K562 (cell line): ENCODE results near the gene CNTROB. TPM values are rescaled to one million over a fixed set of nuclear protein-coding genes. Genes with fewer than 3 reads are reported as not detected.

ENCODE experiments used
- CBFA2T3 ChIP-seq: fragments of 450-650 bp; IDR thresholded peaks from 2 replicates; pipeline ENCODE4 v1.6.1; 2017
- COPS2 ChIP-seq: fragments of 450-650 bp; conservative IDR thresholded peaks from 2 replicates; pipeline ENCODE4 v1.6.1; 2016; ENCODE audit warnings: mild to moderate bottlenecking, moderate library complexity
- CREM ChIP-seq: IDR thresholded peaks from 2 replicates; pipeline ENCODE4 v1.6.1; 2014; ENCODE audit warnings: antibody characterized with exemption, low read depth
- CXXC5 ChIP-seq: fragments of 250-450 bp; sonication (Bioruptor Pico); IDR thresholded peaks from 2 replicates; pipeline ENCODE4 v1.8.0; 2022; ENCODE audit warnings: inconsistent platforms, mild to moderate bottlenecking, moderate library complexity
- FOXA1 ChIP-seq: fragments of 450-650 bp; IDR thresholded peaks from 2 replicates; pipeline ENCODE4 v1.6.1; 2016; ENCODE audit warnings: mild to moderate bottlenecking, borderline replicate concordance
- FOXK2 ChIP-seq, 2 experiments: fragments of 450-650 bp; IDR thresholded peaks in 1 of 2; conservative IDR thresholded peaks in 1 of 2; 2 replicates each; pipeline ENCODE4 v1.6.1; 2016; ENCODE audit warnings: low read depth in 2 of 2, mild to moderate bottlenecking in 1 of 2
- HNRNPLL ChIP-seq: fragments of 200-400 bp; formaldehyde crosslinking; IDR thresholded peaks from 2 replicates; pipeline ENCODE4 v1.6.1; 2017; ENCODE audit warnings: low read length, low read depth, mild to moderate bottlenecking; ENCODE audit not compliant: poor library complexity, severe bottlenecking
- HNRNPUL1 ChIP-seq: fragments of 200-400 bp; formaldehyde crosslinking; IDR thresholded peaks from 2 replicates; pipeline ENCODE4 v1.6.1; 2017; ENCODE audit warnings: low read length
- MYBL2 ChIP-seq, 2 experiments: fragments of 450-650 bp in 1 of 2; sonication (generic) in 1 of 2; formaldehyde crosslinking in 1 of 2; IDR thresholded peaks; 2 replicates each; pipeline versions ENCODE4 v1.6.1 to v1.8.1; 2017 to 2022; ENCODE audit warnings: borderline replicate concordance in 1 of 2, inconsistent platforms in 1 of 2, low read depth in 1 of 2, mild to moderate bottlenecking in 1 of 2, missing genetic modification reagents in 1 of 2, moderate library complexity in 1 of 2
- NCOA4 ChIP-seq: fragments of 450-650 bp; IDR thresholded peaks from 2 replicates; pipeline ENCODE4 v1.6.1; 2018; ENCODE audit warnings: mild to moderate bottlenecking; ENCODE audit not compliant: partially characterized antibody
- NCOR1 ChIP-seq: fragments of 450-650 bp; IDR thresholded peaks from 2 replicates; pipeline ENCODE4 v1.6.1; 2016; ENCODE audit warnings: mild to moderate bottlenecking, moderate library complexity
- NKRF ChIP-seq: fragments of 450-650 bp; IDR thresholded peaks from 2 replicates; pipeline ENCODE4 v1.6.1; 2016; ENCODE audit warnings: borderline replicate concordance
- NONO ChIP-seq, 2 experiments: fragments of 200-400 bp in 1 of 2; fragments of 450-650 bp in 1 of 2; formaldehyde crosslinking in 1 of 2; IDR thresholded peaks; 2 replicates each; pipeline ENCODE4 v1.6.1; 2017; ENCODE audit warnings: low read depth in 2 of 2, mild to moderate bottlenecking in 2 of 2, moderate library complexity in 2 of 2, low read length in 1 of 2
- PHB2 ChIP-seq: fragments of 450-650 bp; IDR thresholded peaks from 2 replicates; pipeline ENCODE4 v1.6.1; 2017; ENCODE audit warnings: low read depth
- PHTF2 ChIP-seq: fragments of 250-450 bp; sonication (Bioruptor Pico); IDR thresholded peaks from 2 replicates; pipeline ENCODE4 v1.5.0; 2021; ENCODE audit warnings: mild to moderate bottlenecking
- PML ChIP-seq: IDR thresholded peaks from 2 replicates; pipeline ENCODE4 v1.6.1; 2012; ENCODE audit warnings: low read length, inconsistent platforms
- POLR2B ChIP-seq: fragments of 450-650 bp; IDR thresholded peaks from 2 replicates; pipeline ENCODE4 v1.6.1; 2018; ENCODE audit warnings: low read depth; ENCODE audit not compliant: partially characterized antibody
- RBM25 ChIP-seq: fragments of 200-400 bp; formaldehyde crosslinking; IDR thresholded peaks from 2 replicates; pipeline ENCODE4 v1.6.1; 2018; ENCODE audit warnings: low read length, low read depth, moderate library complexity; ENCODE audit not compliant: severe bottlenecking
- SMARCE1 ChIP-seq: fragments of 450-650 bp; IDR thresholded peaks from 2 replicates; pipeline ENCODE4 v1.7.1; 2016; ENCODE audit warnings: mild to moderate bottlenecking
- TAF9B ChIP-seq: fragments of 450-650 bp; IDR thresholded peaks from 2 replicates; pipeline ENCODE4 v1.6.1; 2018; ENCODE audit warnings: mild to moderate bottlenecking; ENCODE audit not compliant: partially characterized antibody
- TCF3 ChIP-seq: sonication (generic); formaldehyde crosslinking; IDR thresholded peaks from 2 replicates; pipeline ENCODE4 v1.4.0; 2020; ENCODE audit warnings: mild to moderate bottlenecking, missing genetic modification reagents
- ZC3H8 ChIP-seq: fragments of 450-650 bp; IDR thresholded peaks from 2 replicates; pipeline ENCODE4 v1.6.1; 2017
- ZFPM2 ChIP-seq: fragments of 250-450 bp; sonication (Bioruptor Pico); IDR thresholded peaks from 2 replicates; pipeline ENCODE4 v1.5.1; 2022; ENCODE audit warnings: mild to moderate bottlenecking
- ZFX ChIP-seq: sonication (generic); formaldehyde crosslinking; IDR thresholded peaks from 2 replicates; pipeline ENCODE4 v1.8.0; 2022; ENCODE audit warnings: mild to moderate bottlenecking, missing genetic modification reagents, moderate library complexity
- ZNF165 ChIP-seq: fragments of 250-450 bp; sonication (Bioruptor Pico); IDR thresholded peaks from 2 replicates; pipeline ENCODE4 v1.4.0; 2020; ENCODE audit warnings: borderline replicate concordance
- ZNF384 ChIP-seq: IDR thresholded peaks from 2 replicates; pipeline ENCODE4 v1.6.1; 2012; ENCODE audit warnings: low read depth, low read length, improper control_type of control experiment
- ZNF551 ChIP-seq: fragments of 250-450 bp; sonication (Bioruptor Pico); IDR thresholded peaks from 2 replicates; pipeline ENCODE4 v1.5.0; 2021; ENCODE audit warnings: mild to moderate bottlenecking, moderate library complexity
- polyA plus RNA-seq, 8 experiments: library from polyadenylated mRNA; depleted of rRNA in 4 of 8; stranded (reverse) in 5 of 8; unstranded in 3 of 8; fragments of >200 nt; fragmentation: Nextera tagmentation in 2 of 8; fragmentation: Illumina TruSeq in 1 of 8; extraction: Ambion mirVana in 2 of 8; extraction: Trizol in 1 of 8; gene quantifications; 2 replicates each; pipeline versions ENCODE4 v1.2.1 to v1.2.3, GENCODE V29; 2011 to 2014; ENCODE audit warnings: inconsistent platforms in 1 of 8, missing spikeins in 1 of 8
- total RNA-seq, 7 experiments: library from RNA; depleted of rRNA in 6 of 7; stranded (reverse); fragments of >200 nt in 6 of 7; fragmentation: Illumina TruSeq in 2 of 7; extraction: Trizol in 2 of 7; gene quantifications; 2 replicates each; pipeline versions ENCODE4 v1.2.1 to v1.2.3, GENCODE V29; 2011 to 2021; ENCODE audit warnings: low replicate concordance in 1 of 7
- TF ChIP-seq, protein P1 (sequence below): fragments of 450-650 bp; IDR thresholded peaks from one replicate; pipeline ENCODE4 v1.6.1; 2018; ENCODE audit warnings: mild to moderate bottlenecking, moderate library complexity; ENCODE audit not compliant: partially characterized antibody

Gene CNTROB
- total and polyA plus RNA-seq, 9 of the 15 experiments (the other 6 are each of a cell fraction or from before 2014, with no cell fraction given): 1.9 to 33.3 (median 23.0) TPM

DNA sequence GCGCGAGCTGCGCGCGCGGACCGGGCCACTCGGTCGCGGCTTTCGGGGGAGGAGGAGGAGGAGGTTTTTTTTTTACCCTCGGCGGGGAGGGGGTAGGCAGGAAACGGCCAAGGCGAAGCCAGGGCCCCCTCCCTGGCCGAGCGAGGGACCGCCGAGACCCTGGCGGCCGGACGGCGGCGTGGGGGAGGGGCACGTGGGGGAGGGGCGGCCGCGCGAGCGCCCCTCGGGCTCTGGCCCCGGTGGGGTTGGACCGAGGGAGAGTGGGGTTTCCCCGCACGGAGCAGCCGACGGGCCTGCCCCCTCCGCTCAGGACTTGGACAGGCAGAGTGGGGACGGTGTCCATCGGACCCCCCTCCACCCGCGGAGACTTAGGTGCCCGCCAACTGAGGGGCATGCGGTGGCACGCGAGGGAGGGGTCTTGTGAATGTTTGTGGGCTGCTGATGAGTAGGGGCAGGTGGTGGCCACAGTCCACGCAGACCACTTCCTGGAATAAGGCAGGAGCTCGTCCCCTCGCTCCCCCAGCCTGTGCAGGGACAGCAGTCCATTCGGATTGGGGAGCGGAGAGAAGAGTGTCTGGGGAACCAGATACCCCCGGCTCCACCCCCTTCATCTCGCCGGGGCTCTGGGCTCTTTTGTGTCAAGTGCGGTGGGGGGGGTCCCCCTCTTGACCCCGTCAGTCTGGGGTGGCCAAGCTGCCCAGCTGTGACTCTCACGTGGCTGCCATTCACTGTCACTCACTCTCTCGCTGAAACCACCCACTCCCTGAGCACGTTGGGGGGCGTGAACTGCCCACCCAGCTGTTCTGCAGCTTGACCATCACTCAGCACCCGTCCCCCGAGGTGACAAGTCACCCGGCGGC is 46.4 kb upstream of the CNTROB start (continued):
- peak; percentile 42 for TF ChIP-seq POLR2B
- no peak; the same call in 1 of the 2 replicates for TF ChIP-seq NKRF
- TF ChIP-seq SMARCE1: no peak
- TF ChIP-seq HNRNPLL: no peak
- TF ChIP-seq PHB2: no peak
- no peak for TF ChIP-seq MYBL2 (IDR thresholded peaks at IDR 0.05; ENCODE audit: low read depth)
- no peak for TF ChIP-seq MYBL2 (CRISPR knock-in tag; IDR thresholded peaks at IDR 0.05; ENCODE audit: borderline replicate concordance)
- no peak; the same call in none of the 2 replicates for TF ChIP-seq ZFX
- no peak for TF ChIP-seq RBM25
- TF ChIP-seq FOXK2 (conservative IDR thresholded peaks at IDR 0.05 in 1 of 2, IDR thresholded peaks at IDR 0.05 in 1 of 2; ENCODE audit: low read depth in 2 of 2): no peak
- TF ChIP-seq, protein P1, sequence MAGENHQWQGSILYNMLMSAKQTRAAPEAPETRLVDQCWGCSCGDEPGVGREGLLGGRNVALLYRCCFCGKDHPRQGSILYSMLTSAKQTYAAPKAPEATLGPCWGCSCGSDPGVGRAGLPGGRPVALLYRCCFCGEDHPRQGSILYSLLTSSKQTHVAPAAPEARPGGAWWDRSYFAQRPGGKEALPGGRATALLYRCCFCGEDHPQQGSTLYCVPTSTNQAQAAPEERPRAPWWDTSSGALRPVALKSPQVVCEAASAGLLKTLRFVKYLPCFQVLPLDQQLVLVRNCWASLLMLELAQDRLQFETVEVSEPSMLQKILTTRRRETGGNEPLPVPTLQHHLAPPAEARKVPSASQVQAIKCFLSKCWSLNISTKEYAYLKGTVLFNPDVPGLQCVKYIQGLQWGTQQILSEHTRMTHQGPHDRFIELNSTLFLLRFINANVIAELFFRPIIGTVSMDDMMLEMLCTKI: no peak
- peak; percentile 47 for TF ChIP-seq CBFA2T3
- no peak for TF ChIP-seq PML
- TF ChIP-seq ZNF165 (CRISPR knock-in tag): no peak
- TF ChIP-seq TAF9B: peak; percentile 91
- no peak for TF ChIP-seq ZFPM2 (CRISPR knock-in tag)
- TF ChIP-seq ZNF384: peak; percentile 98
- no peak for TF ChIP-seq FOXA1
- no peak; the same call in 1 of the 2 replicates for TF ChIP-seq NCOR1
- no peak; the same call in 1 of the 2 replicates for TF ChIP-seq TCF3
- TF ChIP-seq CXXC5 (CRISPR knock-in tag): peak; percentile 43; the same call in 1 of the 2 replicates
- no peak for TF ChIP-seq NCOA4
- TF ChIP-seq ZNF551: no peak
- no peak for TF ChIP-seq CREM
- no peak for TF ChIP-seq NONO (IDR thresholded peaks at IDR 0.05; ENCODE audit: low read depth in 2 of 2, low read length in 1 of 2)
- no peak for TF ChIP-seq HNRNPUL1
- TF ChIP-seq PHTF2 (CRISPR knock-in tag): no peak
- no peak for TF ChIP-seq ZC3H8
- no peak for TF ChIP-seq COPS2
